Measurements from ENCODE around the gene ADRM1.

Gene ADRM1

GRCh38 chr20:62281161-62281933 is 21.4 kb upstream of the ADRM1 start:
- no peak for DNase-seq

- DNase-seq: no peak
These were observed 20.7 kb upstream of the ADRM1 start for GRCh38 chr20:62282103-62282502.

GRCh38 chr20:62282877-62283503 is 19.8 kb upstream of the ADRM1 start:
- DNase-seq: no peak

- DNase-seq: no peak
These were observed 18.3 kb upstream of the ADRM1 start for GRCh38 chr20:62284448-62284847.

GRCh38 chr20:62285151-62285550 is 17.6 kb upstream of the ADRM1 start:
- DNase-seq: no peak

- no peak for DNase-seq
These were observed 17.1 kb upstream of the ADRM1 start for GRCh38 chr20:62285722-62286121.

- DNase-seq: no peak
These were observed 16.2 kb upstream of the ADRM1 start for GRCh38 chr20:62286493-62287064.

- DNase-seq: no peak
These were observed 15.7 kb upstream of the ADRM1 start for GRCh38 chr20:62287129-62287528.

- DNase-seq: no peak
These were observed 14.8 kb upstream of the ADRM1 start for GRCh38 chr20:62287759-62288534.

- no peak for DNase-seq
These were observed 14.2 kb upstream of the ADRM1 start for GRCh38 chr20:62288535-62289105.

- no peak for DNase-seq
These were observed 13.7 kb upstream of the ADRM1 start for GRCh38 chr20:62289131-62289530.

GRCh38 chr20:62289898-62290297 is 12.9 kb upstream of the ADRM1 start:
- DNase-seq: no peak

GRCh38 chr20:62291251-62292066 is 11.3 kb upstream of the ADRM1 start:
- no peak for DNase-seq

- DNase-seq: no peak
These were observed 10.7 kb upstream of the ADRM1 start for GRCh38 chr20:62292108-62292507.

GRCh38 chr20:62293111-62293784 is 9.5 kb upstream of the ADRM1 start:
- no peak for DNase-seq

- no peak for DNase-seq
These were observed 8.9 kb upstream of the ADRM1 start for GRCh38 chr20:62293946-62294345.

- no peak for DNase-seq
These were observed 8.3 kb upstream of the ADRM1 start for GRCh38 chr20:62294516-62294915.

GRCh38 chr20:62296724-62297448 is 5.9 kb upstream of the ADRM1 start:
- DNase-seq: no peak

GRCh38 chr20:62297449-62298227 is 5.2 kb upstream of the ADRM1 start:
- no peak for DNase-seq

All from stimulated activated CD4-positive, alpha-beta T cell treated with anti-CD3 and anti-CD28 coated beads, Interleukin-12 subunit alpha, Interleukin-12 subunit beta, amount 100 ng/mL, for 4 hours (primary cell).